ENCODE measurements around the gene MRPL55.

Gene MRPL55

DNA sequence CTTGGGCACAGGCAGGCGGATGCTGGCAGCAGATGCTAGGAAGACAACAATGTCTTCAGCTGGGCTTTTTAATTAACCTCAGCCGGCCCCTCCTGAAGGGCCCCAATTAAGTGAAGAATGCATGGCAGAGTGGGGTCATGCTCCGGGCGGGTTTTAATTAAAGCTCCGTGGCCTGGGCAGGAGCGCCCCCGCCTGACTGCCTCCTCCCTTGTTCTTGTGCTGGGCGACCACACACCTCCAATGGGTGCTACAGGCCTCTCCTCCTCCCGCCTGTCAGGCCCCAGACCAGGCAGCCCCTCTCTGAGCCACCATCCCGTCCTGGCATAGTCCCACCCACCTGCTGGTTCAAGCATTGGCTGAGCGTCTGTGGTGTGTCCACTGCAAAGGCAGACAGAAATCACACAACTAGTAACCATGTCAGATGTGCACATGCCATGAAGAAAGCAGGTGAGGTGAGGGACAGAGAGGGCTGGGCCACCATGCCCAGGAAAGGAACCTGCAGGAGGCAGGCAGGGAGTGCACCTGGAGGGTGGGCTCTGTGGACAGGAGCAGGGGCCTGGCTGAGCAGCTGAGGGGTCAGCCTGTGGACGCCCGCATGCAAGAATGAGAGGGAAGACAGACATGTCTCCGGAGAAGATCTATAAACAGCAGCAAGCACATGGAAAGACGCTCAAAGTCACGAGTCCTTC lies 35.1 kb downstream of the MRPL55 start:
- DNase-seq (ENCODE audit: extremely low read depth in 1 of 2, low read depth in 1 of 2), result no peak

DNA sequence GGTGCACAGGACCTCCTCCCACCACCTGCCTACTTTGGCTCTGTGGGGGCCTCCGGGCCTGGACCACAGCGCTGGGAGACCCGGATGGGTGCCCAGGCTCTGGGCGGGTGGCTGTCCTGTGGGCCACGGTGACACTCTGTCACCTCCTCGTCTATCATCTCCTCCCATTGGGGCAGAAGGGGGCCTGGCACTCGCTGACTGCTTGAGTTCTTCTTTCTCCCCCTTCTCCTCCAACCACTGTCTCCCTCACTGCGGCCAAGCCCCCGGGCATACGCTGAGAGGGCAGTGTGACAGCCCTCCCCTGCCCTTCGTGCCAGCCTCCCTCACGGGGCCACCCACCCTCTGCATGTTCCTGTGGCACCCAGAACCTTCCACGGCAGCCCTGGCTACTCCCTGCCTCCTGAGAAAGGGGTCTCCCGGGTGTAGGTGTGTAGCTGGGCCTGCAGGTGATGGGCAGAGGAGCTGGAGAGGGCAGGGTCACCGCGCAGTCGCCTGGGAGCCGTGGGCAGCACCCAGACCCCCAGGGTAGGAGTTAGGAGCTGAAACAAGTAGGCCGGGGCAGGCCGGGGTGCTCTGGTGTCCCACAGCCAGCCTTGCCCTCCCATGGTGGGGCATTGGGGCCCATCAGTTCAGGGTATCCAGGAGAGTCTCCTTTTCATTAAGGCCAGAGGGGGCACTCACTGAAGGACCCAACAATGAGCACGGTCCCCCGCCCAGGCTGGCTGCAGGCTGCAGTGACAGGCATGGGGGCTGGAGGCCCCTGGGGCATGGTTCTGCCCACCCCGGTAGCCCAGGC lies 35.8 kb downstream of the MRPL55 start:
- no peak for DNase-seq (ENCODE audit: extremely low read depth in 1 of 2, low read depth in 1 of 2)

GRCh38 chr1:228072658-228073043 lies 36.4 kb downstream of the MRPL55 start:
- DNase-seq (ENCODE audit: extremely low read depth in 1 of 2, low read depth in 1 of 2), result no peak

DNA sequence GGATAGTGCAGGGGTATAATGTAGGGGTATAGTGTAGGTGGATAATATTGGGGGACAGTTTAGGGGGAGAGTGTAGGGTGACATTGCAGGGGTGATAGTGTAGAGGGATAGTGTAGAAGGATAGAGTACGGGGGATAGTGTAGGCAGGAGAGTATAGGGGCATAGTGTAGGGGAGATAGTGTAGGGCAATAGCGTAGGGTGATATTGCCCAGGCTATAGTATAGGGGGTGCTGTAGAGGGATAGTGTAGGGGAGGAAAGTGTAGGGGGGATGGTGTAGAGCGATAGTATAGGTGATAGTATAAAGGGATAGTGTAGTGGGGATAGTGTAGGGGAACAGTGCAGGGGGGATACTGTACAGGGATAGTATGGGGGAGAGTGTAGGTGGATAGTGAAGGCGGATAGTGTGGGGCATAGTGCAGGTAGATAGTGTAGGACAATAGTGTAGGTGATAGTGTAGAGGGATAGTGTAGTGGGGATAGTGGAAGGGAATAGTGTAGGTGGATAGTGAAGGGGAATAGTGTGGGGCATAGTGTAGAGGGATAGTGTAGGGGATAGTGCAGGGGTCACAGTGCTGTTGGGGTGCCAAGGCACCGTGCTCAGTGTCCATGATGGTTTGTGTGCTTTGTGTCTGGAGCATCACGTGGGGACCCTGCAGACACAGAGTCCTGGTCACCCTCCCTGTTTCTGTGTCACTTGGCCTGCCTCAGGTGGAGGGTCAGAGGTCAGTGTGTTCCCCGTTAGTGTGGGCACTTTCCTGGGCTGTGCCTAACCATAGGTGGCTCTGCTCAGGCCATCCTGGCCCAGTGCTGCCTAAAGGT lies 37.1 kb downstream of the MRPL55 start:
- no peak for DNase-seq (ENCODE audit: extremely low read depth in 1 of 2, low read depth in 1 of 2)

DNA sequence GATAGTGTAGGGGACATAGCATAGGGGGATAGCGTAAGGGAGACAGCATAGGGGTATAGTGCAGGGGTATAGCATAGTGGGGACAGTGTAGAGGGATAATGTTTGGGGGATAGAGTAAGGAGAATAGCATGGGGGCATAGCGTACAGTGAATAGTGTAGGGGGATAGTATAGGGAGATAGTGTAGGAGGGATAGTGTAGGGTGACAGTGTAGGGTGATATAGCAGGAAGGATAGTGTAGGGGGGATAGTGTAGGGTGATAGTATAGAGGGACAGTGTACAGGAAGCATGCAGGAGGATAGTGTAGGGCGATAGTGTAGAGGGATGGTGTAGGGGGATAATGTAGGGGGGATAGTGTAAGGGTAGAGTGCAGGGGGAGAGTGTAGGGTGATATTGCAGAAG lies 38.2 kb downstream of the MRPL55 start:
- no peak for DNase-seq (ENCODE audit: extremely low read depth in 1 of 2, low read depth in 1 of 2)

- DNase-seq (ENCODE audit: extremely low read depth in 1 of 2, low read depth in 1 of 2), result no peak
Observed at GRCh38 chr1:228070173-228070572, 38.9 kb downstream of the MRPL55 start.

GRCh38 chr1:228068359-228068758 lies 40.7 kb downstream of the MRPL55 start:
- DNase-seq (ENCODE audit: extremely low read depth in 1 of 2, low read depth in 1 of 2), result no peak

- DNase-seq (ENCODE audit: extremely low read depth in 1 of 2, low read depth in 1 of 2), result no peak
Observed at GRCh38 chr1:228066891-228067654, 42.0 kb downstream of the MRPL55 start.

GRCh38 chr1:228066416-228066815 lies 42.7 kb downstream of the MRPL55 start:
- DNase-seq (ENCODE audit: extremely low read depth in 1 of 2, low read depth in 1 of 2), result no peak

GRCh38 chr1:228065543-228066347 lies 43.4 kb downstream of the MRPL55 start:
- no peak for DNase-seq (ENCODE audit: extremely low read depth in 1 of 2, low read depth in 1 of 2)

DNA sequence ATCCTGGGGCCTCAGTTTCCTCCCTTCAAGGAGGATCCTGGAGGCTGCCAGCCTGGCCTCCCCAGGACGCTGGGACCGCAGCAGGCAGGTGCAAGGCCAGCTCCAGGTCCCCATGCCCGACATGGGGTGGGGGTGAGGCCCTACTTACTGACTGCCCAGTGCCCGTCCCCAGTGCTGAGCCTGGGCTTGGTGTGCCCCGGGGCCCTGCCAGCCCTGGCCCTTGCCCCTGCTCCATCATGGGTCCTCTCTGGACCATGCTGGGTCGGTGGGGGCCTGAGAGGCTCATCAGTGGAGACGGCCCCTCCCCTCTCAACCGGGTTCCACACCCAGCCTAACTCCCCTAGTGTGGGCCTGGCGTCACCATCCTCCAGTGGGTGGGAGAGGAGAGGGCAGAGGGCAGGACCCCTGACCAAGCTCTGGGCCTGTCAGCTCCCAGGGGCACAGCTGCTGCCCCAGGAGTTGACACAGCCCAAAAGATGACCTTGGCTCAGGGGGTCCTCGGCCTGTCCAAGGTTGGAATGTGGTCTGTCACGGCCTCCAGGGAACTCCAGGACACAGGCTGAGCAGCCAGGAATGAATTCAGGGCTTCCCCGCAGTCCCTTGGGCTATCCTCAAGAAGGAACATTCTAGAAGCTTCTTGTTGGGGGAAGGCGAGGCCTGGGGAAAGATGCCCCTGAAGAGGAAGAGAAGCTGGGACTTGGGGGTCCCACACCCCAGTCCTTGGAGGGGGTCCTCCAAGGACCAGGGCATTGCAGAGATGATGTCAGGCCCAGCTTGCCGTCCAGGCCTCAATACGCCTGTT lies 44.2 kb downstream of the MRPL55 start:
- DNase-seq (ENCODE audit: extremely low read depth in 1 of 2, low read depth in 1 of 2), result no peak

DNA sequence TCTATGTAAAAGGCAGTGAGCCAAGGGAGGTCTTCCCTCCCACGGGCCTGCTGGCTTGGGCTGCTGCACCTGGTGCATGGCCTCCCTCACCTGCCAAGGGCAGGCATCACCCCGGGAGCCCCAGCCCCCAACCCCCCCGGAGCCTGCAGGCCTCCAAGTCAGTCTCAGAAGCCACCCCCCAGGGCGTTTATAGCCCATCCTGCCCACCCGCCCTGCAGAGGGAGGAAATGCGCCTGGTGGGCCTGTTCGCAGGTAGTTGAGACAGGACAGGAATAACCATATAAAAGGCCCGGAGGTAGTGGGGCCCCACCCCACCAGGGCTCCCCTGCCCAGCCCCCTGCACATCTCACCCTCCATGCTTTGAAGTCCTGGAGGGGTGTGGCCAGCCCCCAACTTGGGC lies 44.8 kb downstream of the MRPL55 start:
- DNase-seq (ENCODE audit: extremely low read depth in 1 of 2, low read depth in 1 of 2), result no peak

GRCh38 chr1:228063251-228064191 lies 45.6 kb downstream of the MRPL55 start:
- DNase-seq (ENCODE audit: extremely low read depth in 1 of 2, low read depth in 1 of 2), result no peak

DNA sequence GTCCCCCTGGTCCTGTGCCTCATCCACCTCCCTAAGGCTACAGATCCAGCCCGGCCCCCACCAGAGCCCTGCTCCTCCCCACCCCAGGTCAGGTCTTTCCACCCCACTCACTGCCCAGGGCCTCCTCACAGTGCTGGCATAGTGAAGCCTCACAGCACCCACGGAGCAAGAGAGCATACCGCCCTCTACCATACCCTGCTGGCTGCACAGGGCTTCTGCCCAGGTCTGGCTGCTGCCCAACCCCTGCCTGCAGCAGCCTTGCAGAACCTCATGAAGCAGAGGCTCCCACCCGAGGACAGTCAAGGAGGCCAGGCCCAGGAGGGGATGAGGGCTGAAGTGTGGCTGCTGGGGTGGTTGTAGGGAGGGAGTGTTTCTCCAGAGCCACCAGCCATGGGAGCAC lies 46.3 kb downstream of the MRPL55 start:
- DNase-seq (ENCODE audit: extremely low read depth in 1 of 2, low read depth in 1 of 2), result no peak

DNA sequence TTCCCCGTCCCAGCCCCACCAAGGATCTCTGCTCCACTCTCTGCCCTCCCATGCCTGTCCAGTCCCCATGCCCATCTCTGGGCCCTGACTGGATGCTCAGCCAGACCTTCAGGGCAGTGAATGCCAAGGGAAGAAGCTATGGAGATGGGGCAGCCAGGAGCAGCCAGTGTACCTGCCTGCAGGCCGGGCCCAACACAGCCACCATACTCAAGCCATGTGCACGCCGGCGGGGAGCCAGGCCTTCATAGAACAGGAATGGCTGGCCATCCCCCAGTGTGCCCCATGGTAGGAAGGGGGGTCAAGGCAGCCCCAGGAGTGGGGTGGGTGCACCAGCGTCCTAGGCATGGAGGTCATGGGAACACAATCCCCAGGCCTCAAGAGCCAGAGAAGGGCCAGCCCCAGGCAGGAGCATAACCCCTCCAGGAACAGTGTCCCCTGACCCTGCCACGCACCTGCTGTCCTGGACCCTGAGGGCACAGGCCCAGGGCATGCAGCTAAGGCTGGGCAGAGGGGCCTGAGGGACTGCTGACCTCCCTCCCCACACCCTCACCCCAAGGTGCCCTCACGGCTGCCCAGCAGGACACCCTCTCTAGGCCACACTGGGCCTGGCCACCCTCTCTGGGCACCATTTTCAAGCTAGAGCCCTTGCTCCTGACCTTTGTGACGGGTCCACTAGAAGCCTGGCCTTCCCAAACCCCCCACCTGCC lies 46.9 kb downstream of the MRPL55 start:
- DNase-seq (ENCODE audit: extremely low read depth in 1 of 2, low read depth in 1 of 2), result no peak

GRCh38 chr1:228061411-228062084 lies 47.6 kb downstream of the MRPL55 start:
- DNase-seq (ENCODE audit: extremely low read depth in 1 of 2, low read depth in 1 of 2), result no peak
